ENCODE measurements around the gene IL25. TPM values are rescaled to one million over a fixed set of nuclear protein-coding genes. Genes with fewer than 3 reads are reported as not detected.

IL25 gene
- total RNA-seq, 2 experiments from 2014 or later = not detected

GRCh38 chr14:23358042-23358441 is 14.6 kb upstream of the IL25 start:
- no peak overlapping the region for H3K4me3 Mint-ChIP-seq
- H3K27me3 Mint-ChIP-seq = peaks cover 36% of the 10 kb centered on the region
- DNase-seq = no peak
- CTCF ChIA-PET = no interaction called here
- no peaks in the 10 kb centered on the region for H3K9me3 Mint-ChIP-seq (ENCODE audit: low read depth)
- no peak for ATAC-seq
- peaks cover 2% of the 10 kb centered on the region for H3K4me1 Mint-ChIP-seq
- H3K36me3 Mint-ChIP-seq = no peaks in the 10 kb centered on the region
- H3K27ac Mint-ChIP-seq = no peak overlapping the region

DNA sequence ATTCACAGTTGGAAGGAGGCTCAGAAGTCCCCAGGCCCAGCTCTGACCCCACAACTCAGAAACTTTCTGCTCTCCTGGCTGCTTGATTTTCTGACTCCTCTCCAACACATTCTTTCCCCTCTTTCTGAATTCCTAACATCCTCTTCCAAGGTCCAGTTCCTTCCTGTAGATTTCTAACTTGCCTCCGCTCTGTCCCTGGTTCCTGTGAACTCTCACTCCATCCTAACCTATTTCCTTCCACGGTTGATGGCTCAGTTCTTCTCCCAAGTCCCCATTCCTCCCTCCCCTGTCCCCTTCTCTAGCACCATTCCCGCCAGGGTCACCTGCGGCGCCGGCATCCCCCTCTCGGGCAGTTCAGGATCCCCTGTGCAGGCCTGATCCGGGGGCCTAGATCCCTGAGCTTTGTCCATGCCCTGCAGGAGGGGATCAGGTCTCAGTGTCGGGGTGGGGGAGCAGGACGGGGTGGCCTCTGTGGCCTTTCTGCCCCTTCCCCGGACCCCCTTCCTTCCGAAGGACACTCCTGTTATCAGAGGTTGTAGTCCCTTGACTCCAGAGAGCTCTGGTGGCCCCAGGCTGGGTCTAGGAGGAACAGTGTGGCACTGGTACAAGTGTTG is 13.9 kb upstream of the IL25 start:
- no peak overlapping the region for H3K27ac Mint-ChIP-seq
- ATAC-seq (no peak), DNase-seq (no peak)
- CTCF ChIA-PET = no interaction called here
- no peaks in the 10 kb centered on the region for H3K4me1 Mint-ChIP-seq
- no peaks in the 10 kb centered on the region for H3K9me3 Mint-ChIP-seq (ENCODE audit: low read depth)
- H3K4me3 Mint-ChIP-seq = no peak overlapping the region
- H3K36me3 Mint-ChIP-seq = no peaks in the 10 kb centered on the region
- H3K27me3 Mint-ChIP-seq = peaks cover 34% of the 10 kb centered on the region

- CTCF ChIA-PET = interaction anchor here (1.2 kb wide), 1 partner anchor 21 kb away, joined by 3 read pairs; no protein-coding TSS in a partner anchor
- H3K36me3 Mint-ChIP-seq = no peaks in the 10 kb centered on the region
- DNase-seq (no peak), ATAC-seq (no peak)
- no peak overlapping the region for H3K27ac Mint-ChIP-seq
- H3K4me1 Mint-ChIP-seq = no peaks in the 10 kb centered on the region
- peaks cover 32% of the 10 kb centered on the region for H3K27me3 Mint-ChIP-seq
- H3K4me3 Mint-ChIP-seq = no peak overlapping the region
- H3K9me3 Mint-ChIP-seq (ENCODE audit: low read depth) = no peaks in the 10 kb centered on the region
These were observed 13.4 kb upstream of the IL25 start for GRCh38 chr14:23359167-23359626.

GRCh38 chr14:23359722-23360447 is 12.7 kb upstream of the IL25 start:
- ATAC-seq (no peak), DNase-seq (no peak)
- H3K4me1 Mint-ChIP-seq = peaks cover 2% of the 10 kb centered on the region
- CTCF ChIA-PET = interaction anchor here (0.7 to 1.9 kb wide), 3 partner anchors 20 to 33 kb away, joined by 3 to 5 read pairs (median 3); no protein-coding TSS in a partner anchor
- peaks cover 32% of the 10 kb centered on the region for H3K27me3 Mint-ChIP-seq
- H3K4me3 Mint-ChIP-seq = no peak overlapping the region
- H3K27ac Mint-ChIP-seq = no peak overlapping the region
- no peaks in the 10 kb centered on the region for H3K9me3 Mint-ChIP-seq (ENCODE audit: low read depth)
- no peaks in the 10 kb centered on the region for H3K36me3 Mint-ChIP-seq

- H3K36me3 Mint-ChIP-seq = no peaks in the 10 kb centered on the region
- H3K4me3 Mint-ChIP-seq = no peak overlapping the region
- DNase-seq (no peak), ATAC-seq (no peak)
- CTCF ChIA-PET = interaction anchor here (0.7 to 1.9 kb wide), 3 partner anchors 19 to 34 kb away, joined by 3 to 5 read pairs (median 3); no protein-coding TSS in a partner anchor
- no peak overlapping the region for H3K27ac Mint-ChIP-seq
- H3K27me3 Mint-ChIP-seq = peaks cover 28% of the 10 kb centered on the region
- no peaks in the 10 kb centered on the region for H3K9me3 Mint-ChIP-seq (ENCODE audit: low read depth)
- peaks cover 3% of the 10 kb centered on the region for H3K4me1 Mint-ChIP-seq
These were observed 12.1 kb upstream of the IL25 start for GRCh38 chr14:23360496-23360895.

- Mint-ChIP-seq H3K36me3 (no peaks in the 10 kb centered on the region), H3K4me3 (no peak overlapping the region), H3K27ac (no peak overlapping the region), H3K4me1 (peaks cover 3% of the 10 kb centered on the region), H3K27me3 (peaks cover 22% of the 10 kb centered on the region), H3K9me3 (ENCODE audit: low read depth) (no peaks in the 10 kb centered on the region)
- peak; percentile 55 for ATAC-seq
- no peak for DNase-seq
- CTCF ChIA-PET = interaction anchor here (1.6 to 1.9 kb wide), 2 partner anchors 19 to 35 kb away, joined by 5 read pairs; no protein-coding TSS in a partner anchor
These were observed 11.3 kb upstream of the IL25 start for GRCh38 chr14:23361320-23361719.

- Mint-ChIP-seq H3K27me3 (peaks cover 23% of the 10 kb centered on the region), H3K4me3 (no peak overlapping the region), H3K4me1 (peaks cover 3% of the 10 kb centered on the region)
These were observed 10.8 kb upstream of the IL25 start for GRCh38 chr14:23361763-23362162.

DNA sequence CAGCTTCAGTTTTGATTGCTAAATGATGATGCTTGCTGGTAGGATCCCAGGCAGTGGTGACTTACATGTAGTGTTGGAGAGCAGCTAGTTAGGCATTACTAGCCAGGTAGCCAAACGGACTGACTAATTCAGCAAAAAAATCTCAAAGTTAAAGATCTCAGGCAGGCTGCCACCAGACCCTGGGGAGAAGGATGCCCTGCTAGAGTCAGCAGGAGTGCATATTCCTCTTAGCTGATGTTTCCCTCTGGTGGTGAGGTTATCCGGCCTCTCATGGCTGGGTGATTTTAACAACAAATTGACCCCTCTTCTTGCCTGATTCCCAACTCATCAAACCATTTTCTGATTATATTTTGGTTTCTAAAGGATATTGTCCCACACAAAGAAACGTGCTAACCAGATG is 10.4 kb upstream of the IL25 start:
- DNase-seq (no peak), ATAC-seq (no peak)
- H3K4me1 Mint-ChIP-seq = peaks cover 3% of the 10 kb centered on the region
- H3K36me3 Mint-ChIP-seq = no peaks in the 10 kb centered on the region
- H3K27me3 Mint-ChIP-seq = peaks cover 27% of the 10 kb centered on the region
- H3K27ac Mint-ChIP-seq = no peak overlapping the region
- no peak overlapping the region for H3K4me3 Mint-ChIP-seq
- CTCF ChIA-PET = interaction anchor here (0.7 to 1.6 kb wide), 2 partner anchors 18 to 268 kb away, joined by 3 to 5 read pairs; partner anchors contain the start of gene ACIN1
- H3K9me3 Mint-ChIP-seq (ENCODE audit: low read depth) = no peaks in the 10 kb centered on the region

More at GRCh38 chr14:23361763-23362162, 10.8 kb upstream of the IL25 start:
- ATAC-seq = no peak
- DNase-seq = no peak
- Mint-ChIP-seq H3K36me3 (no peaks in the 10 kb centered on the region), H3K9me3 (ENCODE audit: low read depth) (no peaks in the 10 kb centered on the region), H3K27ac (no peak overlapping the region)
- CTCF ChIA-PET = interaction anchor here (1.6 kb wide), 1 partner anchor 19 kb away, joined by 5 read pairs; no protein-coding TSS in a partner anchor

DNA sequence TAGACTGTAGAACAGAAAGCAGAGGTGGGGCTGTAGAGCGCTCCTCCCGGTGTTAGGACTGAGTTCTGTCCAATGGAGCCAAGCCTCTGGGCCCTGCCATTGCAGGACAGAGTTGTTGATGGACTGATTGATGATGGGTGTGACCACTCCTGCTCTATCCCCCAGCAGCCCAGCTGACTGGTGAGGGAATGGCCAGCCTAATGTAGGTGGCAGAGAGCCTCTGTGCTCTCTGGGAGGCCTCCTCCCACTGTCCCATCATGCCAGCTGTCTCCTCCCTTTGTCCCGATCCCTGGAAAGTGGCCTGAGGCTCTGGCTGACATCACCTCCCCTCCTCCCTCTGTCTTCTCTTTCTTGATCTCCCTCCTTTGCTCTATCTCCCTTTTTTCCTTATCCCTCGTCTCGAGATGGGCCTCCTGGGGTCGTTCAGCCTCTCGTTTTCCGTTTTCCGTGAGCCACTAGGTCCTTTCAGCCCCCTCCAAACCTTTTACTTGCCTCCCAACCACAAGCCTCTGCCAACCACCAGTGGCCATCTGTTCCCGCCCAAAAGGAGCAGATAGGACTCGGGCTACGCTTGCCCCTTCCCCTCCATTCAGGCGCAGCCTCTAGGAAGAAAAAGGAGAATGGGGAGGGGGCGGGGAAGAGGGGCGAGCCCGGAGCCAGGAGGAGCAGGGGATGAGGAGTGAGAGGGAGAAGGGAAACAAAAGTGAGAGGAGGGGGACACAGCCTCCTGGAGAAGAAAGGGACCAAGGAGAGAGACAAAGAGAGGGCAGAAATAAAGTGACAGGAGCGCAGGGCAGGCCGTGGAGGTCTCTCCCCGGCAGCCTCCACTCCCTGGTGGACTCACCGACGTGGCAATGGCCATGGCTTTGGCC is 8.2 kb upstream of the IL25 start:
- Mint-ChIP-seq H3K27me3 (peaks cover 40% of the 10 kb centered on the region), H3K36me3 (no peaks in the 10 kb centered on the region), H3K4me3 (no peak overlapping the region), H3K27ac (no peak overlapping the region), H3K9me3 (ENCODE audit: low read depth) (no peaks in the 10 kb centered on the region), H3K4me1 (peaks cover 3% of the 10 kb centered on the region)
- no peak for DNase-seq
- CTCF ChIA-PET = no interaction called here
- no peak for ATAC-seq

- peaks cover 3% of the 10 kb centered on the region for H3K4me1 Mint-ChIP-seq
- H3K36me3 Mint-ChIP-seq = no peaks in the 10 kb centered on the region
- no peaks in the 10 kb centered on the region for H3K9me3 Mint-ChIP-seq (ENCODE audit: low read depth)
- no peak within 1 kb of the TSS for H3K27ac Mint-ChIP-seq
- H3K27me3 Mint-ChIP-seq = peaks cover 40% of the 10 kb centered on the region
- no peak within 1 kb of the TSS for H3K4me3 Mint-ChIP-seq
- DNase-seq = no peak
- CTCF ChIA-PET = no interaction called here
- no peak for ATAC-seq
These were observed 7.4 kb upstream of the IL25 start, which contains the start of gene EFS for GRCh38 chr14:23365036-23365731. EFS (minus strand) TSS chr14:23365172; CDS start chr14:23365025, 147 bp downstream.

DNA sequence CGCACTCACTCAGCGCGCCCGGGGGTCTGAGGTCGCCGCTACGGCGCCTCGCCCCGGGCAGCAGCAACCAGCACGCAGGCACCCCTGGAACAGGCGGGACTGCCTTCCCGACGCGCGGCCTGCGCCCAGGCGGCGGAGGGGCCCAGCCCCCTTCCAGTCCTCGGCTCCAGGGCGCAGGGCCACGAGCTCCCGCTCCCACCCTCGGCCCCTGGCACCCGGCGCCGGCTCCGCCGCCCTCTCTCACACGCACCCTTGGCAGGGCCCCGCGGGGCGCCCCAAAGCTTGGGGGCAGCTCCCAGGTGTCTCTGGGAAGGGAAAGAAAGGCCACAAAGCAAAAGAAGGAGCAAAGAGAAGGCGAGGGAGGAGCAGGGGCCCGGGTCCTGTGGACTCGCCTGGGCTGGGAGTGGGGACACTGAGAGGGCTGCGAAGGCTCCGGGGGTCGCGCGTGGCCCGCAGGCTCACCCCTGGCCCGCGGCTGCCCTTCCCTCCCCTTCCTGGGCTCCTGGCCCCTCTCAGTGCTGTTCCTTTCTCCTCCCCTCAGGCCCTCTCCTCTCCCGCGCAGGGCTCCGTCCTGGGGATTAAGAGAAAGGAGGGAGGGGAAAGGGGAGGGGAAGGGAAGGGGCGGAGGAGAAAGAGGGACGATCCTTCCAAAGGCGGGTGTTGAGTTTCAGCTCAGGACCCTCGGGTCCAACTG is 6.7 kb upstream of the IL25 start:
- Mint-ChIP-seq H3K4me3 (no peak overlapping the region), H3K27me3 (peaks cover 40% of the 10 kb centered on the region), H3K27ac (no peak overlapping the region), H3K36me3 (no peaks in the 10 kb centered on the region), H3K9me3 (ENCODE audit: low read depth) (no peaks in the 10 kb centered on the region), H3K4me1 (peaks cover 3% of the 10 kb centered on the region)
- ATAC-seq = no peak
- CTCF ChIA-PET = no interaction called here
- no peak for DNase-seq

DNA sequence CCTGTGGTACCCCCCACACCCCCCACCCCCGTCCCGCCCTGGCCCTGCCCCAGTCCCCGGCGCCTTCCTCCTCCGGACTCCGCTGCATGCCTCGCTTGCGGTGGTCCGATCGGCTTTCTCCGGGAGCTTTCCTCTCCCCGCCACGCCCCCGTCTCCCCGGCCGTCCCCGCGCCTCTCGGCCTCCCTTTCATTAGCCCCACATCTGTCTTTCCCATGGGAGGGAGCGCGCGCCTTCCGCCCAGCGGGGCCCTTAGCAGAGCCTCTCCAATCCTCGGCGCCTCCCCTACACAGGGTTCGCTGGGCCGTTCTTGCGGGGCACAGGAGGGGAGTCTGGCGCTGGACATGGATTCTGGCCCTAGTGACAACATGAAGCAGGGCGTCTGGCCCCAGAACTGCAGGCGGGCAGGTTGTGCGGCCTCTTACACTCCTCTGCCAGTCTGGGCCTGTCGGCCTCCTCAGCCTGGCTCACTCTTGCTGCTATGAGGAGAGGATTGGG is 6.1 kb upstream of the IL25 start:
- H3K4me1 Mint-ChIP-seq = peaks cover 4% of the 10 kb centered on the region
- CTCF ChIA-PET = interaction anchor here (0.6 to 1.7 kb wide), 2 partner anchors 11 to 183 kb away, joined by 3 read pairs; partner anchors contain the start of genes CMTM5 and SLC7A8
- H3K4me3 Mint-ChIP-seq = no peak overlapping the region
- H3K9me3 Mint-ChIP-seq (ENCODE audit: low read depth) = no peaks in the 10 kb centered on the region
- peaks cover 41% of the 10 kb centered on the region for H3K27me3 Mint-ChIP-seq
- no peak for ATAC-seq
- no peaks in the 10 kb centered on the region for H3K36me3 Mint-ChIP-seq
- no peak for DNase-seq
- H3K27ac Mint-ChIP-seq = no peak overlapping the region

All from activated CD8-positive, alpha-beta memory T cell treated with anti-CD3 and anti-CD28 coated beads, Interleukin-2, amount 10 ng/mL, durations not matched to agents 7 days and 5 days (primary cell).